Measurements from ENCODE around the gene GJA4.

- TF ChIP-seq CTCF (IDR thresholded peaks at IDR 0.05; ENCODE audit: low read length): no peak
- no peak for TF ChIP-seq EZH2 (IDR thresholded peaks at IDR 0.05; ENCODE audit: borderline replicate concordance, low read length)
Measured at GRCh38 chr1:34806396-34806795, 13.6 kb downstream of the GJA4 start.
